Stimulated activated naive CD8-positive, alpha-beta T cell treated with anti-CD3 and anti-CD28 coated beads, Interleukin-15, Interleukin-2, amounts not matched to agents 100 U/mL and 50 U/mL, for 24 hours (primary cell): Measurements from ENCODE around the gene DPEP3.
"Not testable (repeated sequence)": the region's sequence is repeated elsewhere in the genome, so short reads cannot be mapped to it uniquely, and the experiment has no call there.

ENCODE experiments used
- ATAC-seq: fragments of 150-1000 bp; cut with Tn5 transposase; one replicate; pipeline ENCODE4 v1.10.0; 2021
- DNase-seq: peaks from one replicate; pipeline ENCODE4 v3.0.0; 2021

The DPEP3 gene

DNA sequence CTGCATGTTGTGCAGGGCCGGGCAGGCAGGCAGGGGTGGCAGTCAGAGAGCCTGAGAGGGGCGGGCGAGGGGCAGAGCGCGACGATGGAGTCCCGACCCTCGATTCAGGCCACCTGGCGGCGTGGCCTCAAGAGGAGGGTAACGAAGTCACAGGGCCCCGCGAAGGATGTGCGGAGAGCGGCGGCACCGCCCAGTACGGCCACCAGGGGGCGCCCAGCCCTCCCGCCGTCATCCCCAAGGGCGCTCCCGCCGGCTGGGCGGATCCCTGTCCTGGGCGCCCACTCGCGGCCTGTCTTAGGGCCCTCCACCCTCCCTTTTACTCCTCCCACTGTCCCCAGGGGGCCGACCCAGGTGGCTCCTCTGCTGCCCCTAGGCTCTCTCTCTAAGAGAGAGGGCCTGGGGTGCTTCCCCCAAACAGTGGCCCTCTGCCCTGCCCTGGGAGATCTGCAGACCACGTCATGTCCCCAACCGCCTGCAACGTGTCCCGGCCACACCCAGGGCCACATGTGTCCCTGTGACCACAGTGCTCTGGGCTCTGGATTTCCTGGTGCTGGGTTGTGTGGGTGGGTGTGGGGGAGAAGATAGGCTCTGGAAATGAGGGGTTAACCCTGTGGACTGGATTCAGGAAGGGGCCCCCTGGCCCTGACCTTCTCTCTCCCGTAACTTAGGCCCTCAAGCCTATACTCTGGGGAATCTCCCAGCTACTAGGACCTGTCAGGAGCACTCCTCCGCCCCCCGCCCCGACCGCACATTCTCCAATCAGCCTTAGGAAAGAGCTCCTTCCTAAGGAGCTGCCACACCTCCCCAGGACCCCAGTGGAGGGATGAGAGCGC, 13.1 kb upstream of the DPEP3 start:
- peak; percentile 89 for DNase-seq
- ATAC-seq, result peak; percentile 89

DNA sequence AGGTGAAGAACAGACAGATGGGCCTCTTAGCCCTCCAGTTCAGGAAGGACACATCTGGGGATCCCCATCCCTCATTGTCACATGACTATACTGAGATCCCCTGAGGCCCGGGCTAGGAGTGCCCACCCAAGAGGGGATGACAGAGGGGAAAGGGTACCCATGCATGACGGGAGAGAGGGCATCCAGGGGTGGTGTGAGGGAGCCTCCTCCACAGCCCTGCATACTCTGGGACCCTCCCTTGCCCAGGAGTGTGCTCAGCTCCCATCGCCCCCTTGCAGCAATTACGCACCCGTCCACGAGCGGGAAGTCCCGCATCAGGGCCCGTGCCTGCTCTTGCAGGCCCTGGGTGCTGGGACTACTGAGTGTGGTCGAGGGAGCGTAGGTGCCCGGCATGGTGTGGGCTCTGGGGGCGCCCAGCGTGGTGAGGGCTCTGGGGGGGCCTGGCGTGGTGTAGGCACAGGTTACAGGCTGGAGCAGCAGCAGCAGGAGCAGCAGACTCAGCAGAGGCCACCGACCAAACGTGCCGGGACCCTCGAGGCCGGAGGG, 12.4 kb upstream of the DPEP3 start:
- ATAC-seq (no peak), DNase-seq (no peak)

DNA sequence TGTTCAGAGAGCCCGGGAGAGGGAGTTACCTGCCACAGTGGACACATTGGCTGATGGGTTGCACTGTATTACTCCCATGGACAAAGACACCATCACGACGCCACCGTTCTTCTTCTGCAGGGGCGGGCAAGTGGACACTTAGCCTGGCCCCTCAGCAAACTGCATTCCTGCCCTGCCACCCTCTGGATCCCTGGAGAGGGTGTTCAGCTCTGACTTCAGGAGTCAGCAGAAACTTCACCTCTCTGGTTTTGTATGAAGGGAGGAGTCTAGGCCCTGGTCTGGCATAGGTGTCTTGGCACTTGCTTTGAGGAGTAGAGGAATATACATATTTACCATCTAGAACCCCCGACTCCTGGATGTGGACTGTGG, 9.7 kb upstream of the DPEP3 start:
- DNase-seq (no peak), ATAC-seq (no peak)

DNA sequence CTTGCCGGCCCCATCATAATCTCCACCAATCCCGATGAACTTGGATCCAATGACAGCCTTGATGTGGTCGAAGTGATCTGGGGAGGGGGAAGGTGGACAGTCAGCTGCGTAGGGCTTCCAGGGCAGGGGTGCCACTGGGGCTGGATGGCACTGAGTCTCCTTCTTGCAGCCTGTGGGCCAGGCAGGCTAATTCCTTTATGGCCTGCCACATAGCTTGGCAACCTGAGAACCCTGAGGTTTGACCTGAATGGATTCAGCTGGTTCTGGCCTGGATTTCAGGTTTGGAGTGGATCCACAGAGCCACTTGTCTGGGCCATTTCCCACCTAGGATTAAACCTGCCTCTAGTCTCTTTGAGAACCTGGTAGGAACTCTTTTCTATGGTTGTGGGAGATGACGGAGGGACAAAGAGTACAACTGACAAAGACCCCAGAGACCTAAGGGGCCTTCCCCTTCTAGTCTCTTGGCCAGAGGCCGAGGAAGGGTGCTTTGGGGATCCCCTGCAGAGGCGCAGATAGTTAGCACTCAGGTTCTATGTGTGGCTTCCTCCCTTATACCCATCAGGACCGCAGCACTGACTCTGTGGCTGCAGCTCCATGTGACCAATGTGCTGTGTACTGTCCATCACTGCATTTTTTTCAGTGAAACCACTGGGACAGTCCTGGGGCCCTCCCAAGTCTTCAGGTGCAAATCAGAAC, 9.2 kb upstream of the DPEP3 start:
- ATAC-seq, result no peak
- no peak for DNase-seq

DNA sequence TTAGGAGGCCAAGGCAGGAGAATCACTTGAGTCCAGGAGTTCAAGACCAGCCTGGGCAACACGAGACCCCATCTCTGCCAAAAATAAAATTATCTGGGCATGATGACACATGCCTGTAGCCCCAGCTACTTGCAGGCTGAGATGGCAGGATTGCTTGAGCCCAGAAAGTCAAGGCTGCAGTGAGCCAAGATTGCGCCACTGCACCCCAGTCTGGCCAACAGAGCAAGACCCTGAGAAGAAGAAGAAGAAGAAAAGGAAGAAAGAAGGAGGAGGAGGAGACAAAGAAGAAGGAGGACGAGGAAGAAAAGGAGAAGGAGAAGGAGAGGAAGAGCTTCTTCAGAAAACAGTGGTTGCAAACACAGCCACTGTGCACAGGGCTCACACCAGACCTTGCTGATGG, 8.4 kb upstream of the DPEP3 start:
- no peak for ATAC-seq

DNA sequence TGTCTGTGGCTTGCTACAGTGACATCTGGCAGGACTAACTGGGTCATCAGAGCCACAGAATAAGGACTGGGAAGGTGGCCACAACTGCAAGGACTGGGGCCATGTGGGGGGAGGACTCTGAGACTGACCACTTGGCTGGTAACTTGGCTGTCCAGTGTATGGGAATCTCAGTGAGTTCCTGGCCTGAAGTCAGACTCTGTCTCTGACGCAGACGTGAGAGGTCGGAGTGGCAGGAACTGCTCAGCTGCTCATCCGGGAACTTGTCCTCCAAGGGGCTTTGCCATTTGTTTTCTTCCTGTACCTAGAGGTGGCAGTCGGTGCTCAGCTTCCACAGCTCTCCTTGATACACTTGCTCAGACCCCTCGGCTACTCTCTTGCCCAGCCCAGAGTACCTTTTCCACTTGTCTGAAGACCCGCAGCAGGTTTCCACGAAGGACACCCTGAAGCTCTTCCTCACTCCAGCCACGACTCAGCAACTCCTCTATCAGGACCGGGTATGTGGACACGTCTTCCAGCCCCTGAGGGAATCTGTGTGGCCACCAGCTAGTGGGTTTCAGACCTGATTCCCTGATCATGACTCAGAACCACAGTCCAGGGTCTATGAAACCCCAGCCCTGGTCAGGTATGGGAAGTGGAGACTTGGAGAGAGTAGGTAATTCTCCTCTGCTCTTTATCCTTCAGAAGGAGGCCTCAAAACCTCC, 7.3 kb upstream of the DPEP3 start:
- DNase-seq (no peak), ATAC-seq (no peak)

More for the DNA sequence above, 8.4 kb upstream of the DPEP3 start:
- no peak for DNase-seq

DNA sequence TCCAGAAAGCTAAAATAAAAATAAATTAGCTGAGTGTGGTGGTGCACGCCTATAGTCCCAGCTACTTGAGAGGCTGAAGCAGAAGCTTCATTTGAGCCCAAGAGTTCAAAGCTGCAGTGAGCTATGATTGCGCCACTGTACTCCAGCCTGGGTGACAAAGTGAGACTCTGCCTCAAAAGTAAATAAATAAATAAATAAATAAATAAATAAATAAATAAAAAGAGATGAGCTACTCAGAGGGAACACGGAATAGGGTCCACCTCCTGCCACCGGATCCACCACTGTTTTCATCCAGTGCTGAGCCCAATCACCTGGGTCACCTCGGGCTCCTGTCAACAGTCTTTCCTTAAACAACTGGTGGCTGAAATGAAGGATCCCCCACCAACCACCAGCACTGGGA, 6.7 kb upstream of the DPEP3 start:
- no peak for DNase-seq
- no peak for ATAC-seq

DNA sequence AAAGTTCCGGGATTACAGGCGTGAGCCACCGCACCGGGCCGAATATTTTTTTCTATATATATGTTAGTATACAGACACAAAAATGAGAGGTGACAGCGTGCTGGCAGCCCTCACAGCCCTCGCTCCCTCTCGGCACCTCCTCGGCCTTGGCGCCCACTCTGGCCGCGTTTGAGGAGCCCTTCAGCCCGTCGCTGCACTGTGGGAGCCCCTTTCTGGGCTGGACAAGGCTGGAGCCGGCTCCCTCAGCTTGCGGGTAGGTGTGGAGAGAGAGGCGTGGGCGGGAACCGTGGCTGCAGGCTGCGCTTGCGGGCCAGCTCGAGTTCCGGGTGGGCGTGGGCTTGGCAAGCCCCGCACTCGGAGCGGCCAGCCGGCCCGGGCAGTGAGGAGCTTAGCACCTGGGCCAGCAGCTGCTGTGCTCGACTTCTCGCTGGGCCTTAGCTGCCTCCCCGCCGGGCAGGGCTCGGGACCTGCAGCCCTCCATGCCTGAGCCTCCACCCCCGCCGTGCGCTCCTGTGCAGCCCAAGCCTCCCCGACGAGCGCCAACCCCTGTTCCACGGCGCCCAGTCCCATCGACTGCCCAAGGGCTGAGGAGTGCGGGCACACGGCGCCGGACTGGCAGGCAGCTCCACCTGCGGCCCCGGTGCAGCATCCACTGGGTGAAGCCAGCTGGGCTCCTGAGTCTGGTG, 1.9 kb upstream of the DPEP3 start:
- no peak for DNase-seq
- no peak for ATAC-seq

DNA sequence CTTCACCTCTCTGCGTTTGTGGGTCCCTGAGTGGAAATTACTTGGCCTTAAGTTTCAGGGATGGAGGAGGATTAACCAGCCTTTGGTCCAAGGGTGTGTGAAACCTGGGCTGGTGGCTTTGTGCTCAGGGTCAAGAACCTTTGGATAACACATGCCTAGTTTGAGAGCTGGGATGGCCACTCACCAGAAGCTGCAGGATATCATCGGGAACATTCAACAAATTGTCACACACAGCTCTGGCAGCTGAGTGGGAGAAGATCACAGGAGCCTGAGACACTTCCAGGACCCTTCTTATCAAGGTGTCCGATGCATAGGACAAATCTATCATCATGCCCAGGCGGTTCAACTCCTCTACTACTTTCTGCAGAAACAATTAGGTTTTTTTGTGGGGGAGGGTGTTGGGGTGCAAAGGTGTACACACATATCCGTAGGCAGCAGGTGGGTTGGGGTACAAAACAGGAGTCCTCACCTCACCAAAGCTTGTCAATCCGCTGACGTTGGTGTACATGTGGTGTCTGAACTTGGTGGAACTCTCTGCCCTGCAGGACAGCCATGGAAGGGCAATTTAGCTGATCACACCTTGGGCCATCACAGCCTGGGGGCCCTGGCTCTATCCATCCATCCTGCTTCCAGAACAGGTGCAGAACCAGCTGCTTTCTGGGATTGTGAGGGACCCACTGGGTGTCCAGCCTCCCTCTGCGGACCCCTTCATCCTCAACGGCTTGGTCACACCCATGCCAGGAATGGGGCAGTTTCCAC, 2.7 kb downstream of the DPEP3 start:
- DNase-seq (no peak), ATAC-seq (no peak)

DNA sequence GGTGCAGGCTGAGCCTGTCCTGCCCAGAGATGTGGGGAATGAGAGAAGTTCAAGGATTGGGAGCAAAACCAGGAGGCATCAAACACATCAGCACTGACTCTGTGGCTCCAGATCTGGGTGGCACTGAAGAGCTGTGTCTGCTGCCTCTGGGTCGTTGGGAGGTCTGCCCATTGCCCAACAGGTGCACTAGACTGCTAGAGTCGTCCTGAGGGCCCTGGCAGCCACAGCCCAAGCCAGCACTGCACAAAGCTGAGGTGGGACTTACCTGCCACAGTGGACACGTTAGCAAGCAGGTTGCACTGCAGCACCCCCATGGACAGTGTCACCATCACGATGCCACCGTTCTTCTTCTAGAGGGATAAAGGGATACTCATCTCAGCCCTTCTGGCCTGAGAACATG, 3.3 kb downstream of the DPEP3 start:
- DNase-seq (no peak), ATAC-seq (no peak)

DNA sequence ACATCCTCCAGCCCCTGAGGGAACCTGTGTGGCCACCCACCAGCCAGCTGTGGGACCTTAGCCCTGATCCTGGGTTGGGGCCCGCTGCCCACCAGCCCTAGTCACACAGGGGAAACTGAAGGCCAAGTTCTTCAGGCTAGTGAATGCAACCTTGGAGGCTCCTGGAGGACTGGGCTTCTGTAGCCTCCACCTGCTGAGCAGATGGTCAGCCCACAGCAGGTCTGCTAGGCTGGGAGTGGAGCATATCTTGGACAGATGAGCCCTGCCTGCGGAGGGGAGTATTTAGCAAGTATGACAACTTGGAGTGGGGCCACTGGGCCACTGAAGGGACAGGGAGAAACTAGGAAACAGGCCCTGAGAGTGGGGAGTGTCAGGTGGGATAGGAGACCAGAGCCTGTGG, 4.1 kb downstream of the DPEP3 start:
- no peak for DNase-seq
- ATAC-seq, result no peak

DNA sequence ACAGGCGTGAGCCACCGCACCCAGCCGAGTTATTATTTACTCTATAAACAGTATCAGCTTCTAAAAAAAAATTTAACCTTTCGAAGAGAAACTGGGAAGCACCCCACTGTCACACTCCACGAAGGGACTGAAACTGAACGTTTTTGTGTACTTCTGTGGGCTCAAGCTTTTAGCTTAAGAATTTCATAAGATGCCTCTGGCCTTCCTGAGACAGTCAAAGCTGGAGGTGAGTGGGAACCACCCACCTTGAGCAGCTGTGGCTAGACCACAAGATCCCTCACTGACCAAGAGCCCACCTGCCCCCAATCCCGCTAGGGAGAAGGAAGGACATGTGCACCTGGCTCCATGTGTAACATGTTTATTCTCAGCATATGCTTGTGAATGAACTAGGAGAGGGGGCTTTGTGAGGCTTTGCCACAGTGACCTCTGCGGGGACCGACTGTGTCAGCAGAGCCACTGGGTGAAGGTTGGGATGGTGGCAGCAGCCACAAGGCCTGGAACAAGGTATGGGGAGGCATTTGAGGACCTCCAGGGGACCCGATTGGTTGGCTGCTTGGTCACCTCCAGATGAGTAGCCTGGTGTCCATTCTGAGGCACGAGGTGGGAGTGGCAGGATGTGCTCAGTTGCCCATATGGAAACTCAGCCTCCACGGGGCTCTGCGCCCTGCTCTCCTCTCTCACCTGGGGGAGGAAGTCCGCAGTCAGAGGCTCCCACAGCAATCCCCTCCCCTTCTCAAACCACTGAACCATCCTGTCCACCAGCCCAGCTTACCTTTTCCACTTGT, 4.8 kb downstream of the DPEP3 start:
- DNase-seq, result no peak
- no peak for ATAC-seq

DNA sequence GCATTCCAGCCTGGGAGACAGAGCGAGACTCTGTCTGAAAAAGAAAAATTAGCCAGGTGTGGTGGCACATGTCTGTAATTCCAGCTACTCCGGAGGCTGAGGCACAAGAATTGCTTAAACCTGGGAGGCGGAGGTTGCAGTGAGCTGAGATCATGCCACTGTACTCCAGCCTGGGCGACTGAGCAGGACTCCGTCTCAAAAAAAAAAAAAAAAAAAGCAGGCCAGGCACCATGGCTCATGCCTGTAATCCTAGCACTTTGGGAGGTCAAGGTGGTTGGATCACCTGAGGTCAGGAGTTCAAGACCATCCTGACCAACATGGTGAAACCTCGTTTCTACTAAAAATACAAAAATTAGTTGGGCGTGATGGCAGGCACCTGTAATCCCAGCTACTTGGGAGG, 8.0 kb downstream of the DPEP3 start:
- not testable (repeated sequence) for ATAC-seq, DNase-seq

DNA sequence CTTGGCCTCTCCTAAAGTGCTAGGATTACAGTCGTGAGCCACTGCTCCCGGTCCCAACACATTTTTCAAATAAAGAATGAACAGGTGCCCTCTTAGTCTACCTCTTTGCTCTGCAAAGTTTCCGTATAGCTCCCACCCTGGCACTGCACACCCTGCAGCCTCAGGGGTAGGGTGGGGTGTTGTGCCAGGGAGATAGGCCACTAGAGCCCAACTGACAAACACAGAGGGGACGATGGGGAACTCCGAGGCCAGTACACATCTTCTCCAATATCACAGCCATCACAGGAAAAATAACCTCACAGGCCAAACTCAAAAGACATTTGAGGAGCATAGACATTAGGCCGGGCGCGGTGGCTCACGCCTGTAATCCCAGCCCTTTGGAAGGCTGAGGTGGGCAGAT, 9.2 kb downstream of the DPEP3 start:
- no peak for ATAC-seq

DNA sequence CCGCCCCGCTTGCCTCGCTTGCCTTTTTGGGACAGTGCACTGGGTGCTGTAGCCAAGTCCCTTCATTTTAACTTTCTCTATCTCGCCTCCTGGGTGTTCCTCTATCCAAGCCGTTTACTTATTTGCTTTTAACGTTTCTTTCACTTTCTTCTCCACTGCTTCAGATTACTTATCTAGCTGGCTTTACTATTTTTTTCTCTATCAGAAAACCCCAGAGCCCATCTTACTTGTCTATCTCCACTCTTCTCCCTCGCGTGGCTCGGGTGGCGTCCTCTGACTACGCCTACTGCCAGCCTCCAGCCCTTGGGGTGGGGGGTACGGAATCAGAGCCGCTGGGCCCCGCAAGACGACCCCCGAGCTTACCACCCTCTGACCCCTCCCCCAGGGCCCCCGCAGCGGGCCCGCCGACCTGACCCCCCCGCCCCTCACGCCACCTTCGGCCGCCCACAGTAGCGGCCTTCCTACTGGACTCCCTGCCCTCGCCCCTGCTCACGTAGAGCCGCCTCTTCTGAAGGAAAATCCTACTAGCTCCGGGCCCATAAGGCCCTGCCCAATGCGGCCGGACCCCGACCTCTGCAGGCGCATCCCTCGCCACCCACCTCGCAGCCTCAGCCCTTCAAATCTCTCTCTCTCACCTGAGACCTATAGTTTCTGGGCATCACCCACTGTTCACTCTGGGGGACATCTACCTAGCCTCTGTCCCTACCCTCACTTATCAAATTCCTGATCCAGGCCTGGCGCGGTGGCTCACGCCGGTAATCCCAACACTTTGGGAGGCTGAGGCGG, 10.9 kb downstream of the DPEP3 start:
- ATAC-seq (no peak), DNase-seq (no peak)

More for the DNA sequence above, 9.2 kb downstream of the DPEP3 start:
- DNase-seq, result no peak

DNA sequence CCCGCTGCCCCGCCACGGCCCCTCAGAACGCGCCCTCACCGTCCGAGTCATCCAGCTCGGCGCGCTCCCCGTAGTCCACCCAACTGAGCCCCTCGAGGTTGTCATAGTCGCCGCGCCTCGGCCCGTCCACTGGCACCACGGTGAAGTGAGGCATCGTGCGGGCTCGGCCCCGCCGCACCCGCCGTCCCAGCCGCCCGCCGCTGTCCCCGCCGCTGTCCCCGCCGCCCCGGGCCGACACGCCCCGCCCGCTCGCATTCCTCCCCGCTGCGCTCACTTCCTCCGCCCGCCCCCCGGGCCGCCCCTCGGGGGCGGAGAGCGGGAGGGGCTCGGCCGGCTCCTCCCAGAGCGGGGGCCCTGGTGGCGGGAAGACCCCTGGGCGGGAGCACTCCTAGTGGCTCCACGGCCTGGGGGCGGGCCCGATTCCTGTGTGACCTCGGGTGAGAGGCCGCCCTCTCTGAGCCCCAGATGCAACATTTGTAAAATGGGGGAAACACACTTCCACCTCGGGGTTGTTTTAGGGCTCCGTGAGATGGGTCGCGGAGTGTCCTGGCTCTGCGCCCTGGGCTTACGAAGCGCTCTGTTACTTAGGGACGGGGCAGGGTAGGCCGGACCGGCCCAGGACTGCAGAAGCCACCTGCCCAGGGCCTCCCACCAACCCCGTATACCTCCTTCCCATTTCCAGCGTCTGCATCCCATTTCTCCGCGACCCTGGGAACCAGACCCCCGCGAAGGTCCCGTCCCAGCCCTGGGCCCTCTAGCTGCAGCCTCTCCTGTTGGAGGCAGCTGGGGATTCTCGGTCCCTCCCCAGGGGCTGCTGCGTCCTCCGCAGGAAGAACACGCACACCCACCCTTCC, 11.7 kb downstream of the DPEP3 start, which contains the start of gene SLC12A4:
SLC12A4 (minus strand) TSS at position 238 of the 854 bp plus-strand sequence; CDS start at position 154, 84 bp downstream.
- ATAC-seq (peak; percentile 95), DNase-seq (peak; percentile 96)

DNA sequence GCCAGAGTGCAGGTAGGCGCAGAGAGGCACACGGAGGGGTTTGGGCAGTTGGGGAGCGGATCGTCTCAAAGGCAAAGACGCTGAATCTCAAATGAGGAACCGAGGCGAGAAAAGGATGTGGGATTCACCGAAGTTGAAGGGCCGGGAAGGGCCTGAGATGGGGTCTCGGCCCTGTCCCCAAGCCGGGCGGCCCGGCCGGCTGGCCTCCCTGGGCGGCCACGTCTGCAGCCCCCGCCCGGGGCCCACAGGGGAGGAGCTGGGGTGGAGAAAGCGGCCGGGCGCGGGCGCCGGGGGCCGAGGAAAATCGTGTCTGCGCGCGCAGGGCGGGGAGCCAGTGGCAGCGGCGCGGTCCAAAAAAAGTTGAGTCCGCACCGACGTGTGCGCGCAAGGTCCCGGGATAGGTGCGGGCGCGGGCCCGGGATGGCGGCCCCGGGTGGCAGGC, 12.3 kb downstream of the DPEP3 start:
- DNase-seq, result peak; percentile 56
- ATAC-seq, result peak; percentile 6

DNA sequence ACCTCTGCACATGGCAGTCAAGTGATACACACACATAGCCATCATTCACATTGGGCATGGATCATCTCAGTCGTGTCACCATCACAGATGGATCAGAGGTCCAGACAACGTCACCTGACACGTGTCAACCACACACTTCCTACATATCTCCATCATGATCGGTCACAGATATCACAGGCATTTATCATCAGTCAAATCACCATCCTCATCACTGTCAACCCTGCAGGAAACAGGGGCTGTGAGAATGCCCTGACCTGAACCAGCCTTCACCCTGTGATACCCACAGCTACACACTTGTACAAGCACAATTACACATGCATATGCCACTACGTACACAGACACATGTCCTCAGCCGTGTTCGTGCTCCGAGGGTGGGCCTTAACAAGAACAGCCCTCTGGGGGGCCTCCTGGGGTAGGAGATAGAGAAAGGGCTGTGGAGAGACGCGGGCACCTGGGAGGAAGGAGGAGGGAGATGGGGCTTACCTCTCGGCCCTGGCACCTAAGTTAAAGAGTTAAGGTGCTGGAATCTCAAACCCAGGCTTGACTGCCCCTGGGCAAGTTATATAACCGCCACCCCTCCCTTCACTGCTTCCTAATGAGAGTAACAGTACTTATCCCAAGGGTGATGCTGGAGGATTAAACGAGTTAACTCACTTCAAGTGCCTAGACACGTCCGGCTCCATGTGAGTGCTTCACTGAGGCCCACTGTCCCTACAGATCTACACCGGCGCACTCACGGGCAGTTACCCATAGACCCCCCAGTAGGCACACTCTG, 12.9 kb downstream of the DPEP3 start:
- ATAC-seq, result peak; percentile 21
- peak; percentile 34 for DNase-seq
